ENCODE results near the gene FASTKD3.

Gene FASTKD3

DNA sequence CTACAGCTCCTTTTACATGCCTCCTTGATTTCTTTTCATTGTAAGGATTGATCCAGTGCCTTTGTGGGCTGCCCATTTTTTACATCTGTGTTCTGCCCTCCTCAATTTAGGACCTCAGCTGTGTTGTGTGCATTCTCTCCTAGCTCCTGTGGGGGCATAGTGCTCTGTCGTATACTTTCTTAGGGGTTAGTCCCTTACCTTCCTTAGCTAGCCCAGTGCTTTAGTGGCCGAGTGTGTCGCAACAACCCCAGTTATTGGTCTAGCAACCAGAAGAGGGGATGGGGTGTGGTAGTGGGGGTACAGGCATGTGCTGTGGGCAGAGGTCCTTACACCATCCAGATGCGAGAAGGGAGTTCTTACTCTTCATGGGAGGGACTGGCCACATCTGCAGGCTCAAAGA lies 12.3 kb upstream of the FASTKD3 start:
- DNase-seq (ENCODE audit: low read depth): no peak

DNA sequence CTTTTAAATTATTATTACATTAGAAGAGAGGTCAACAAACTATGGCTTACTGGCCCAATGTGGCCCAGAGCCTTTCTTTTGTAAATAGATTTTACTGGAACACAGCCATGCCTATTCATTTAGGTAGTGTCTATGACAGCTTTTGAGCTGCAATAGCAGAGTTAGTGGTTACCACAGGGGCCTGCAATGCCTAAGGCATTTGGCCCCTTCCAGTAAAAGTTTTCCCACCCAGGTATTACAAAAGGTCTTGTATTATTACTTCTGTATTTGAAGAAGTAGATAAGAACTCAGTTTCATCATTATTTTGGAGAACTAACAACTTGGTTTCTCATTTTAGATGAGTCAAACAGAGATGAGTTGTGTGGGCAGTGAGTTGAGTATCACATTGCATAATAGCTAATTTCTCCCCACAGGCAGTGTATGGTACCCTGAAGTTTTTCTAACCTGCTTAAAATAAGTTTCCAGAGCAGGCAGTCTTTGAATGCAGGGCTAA lies 9.6 kb upstream of the FASTKD3 start:
- DNase-seq (ENCODE audit: low read depth): no peak

DNA sequence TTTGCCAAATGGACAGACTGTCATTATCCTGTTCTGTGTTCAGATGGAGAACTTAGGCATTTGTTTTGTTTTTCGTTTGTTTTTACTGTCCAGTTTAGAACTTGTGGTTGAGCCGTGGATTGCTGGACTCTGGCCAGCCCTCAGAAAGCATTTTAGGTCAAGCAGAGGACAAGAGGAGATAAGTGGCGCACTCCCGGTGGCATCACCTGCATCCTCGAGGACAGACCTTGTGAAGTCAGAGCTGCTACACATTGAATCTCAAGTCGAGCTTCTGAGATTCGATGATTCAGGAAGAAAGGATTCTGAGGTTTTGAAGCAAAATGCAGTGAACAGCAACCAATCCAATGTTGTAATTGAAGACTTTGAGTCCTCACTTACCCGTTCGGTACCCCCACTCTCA lies 9.0 kb upstream of the FASTKD3 start:
- no peak for DNase-seq (ENCODE audit: low read depth)

DNA sequence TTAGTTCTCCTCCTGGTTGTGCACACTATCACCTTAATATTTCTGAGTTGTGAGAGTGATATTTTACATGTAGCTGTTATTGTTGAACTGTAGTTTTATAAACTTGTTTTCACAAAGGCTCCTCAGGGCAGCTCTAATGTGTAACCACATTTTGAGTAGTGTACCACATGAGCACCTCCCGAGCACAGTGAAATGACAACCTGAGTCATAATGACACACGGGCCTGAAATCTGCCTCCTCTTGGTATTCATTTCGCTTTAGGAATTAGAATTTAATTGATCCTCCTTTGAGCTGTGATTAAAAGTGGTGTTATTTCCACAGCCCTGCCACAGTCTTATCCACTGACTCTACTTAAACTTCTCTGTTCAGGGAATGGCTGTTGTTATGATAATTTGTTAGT lies 8.0 kb upstream of the FASTKD3 start:
- no peak for DNase-seq (ENCODE audit: low read depth)

DNA sequence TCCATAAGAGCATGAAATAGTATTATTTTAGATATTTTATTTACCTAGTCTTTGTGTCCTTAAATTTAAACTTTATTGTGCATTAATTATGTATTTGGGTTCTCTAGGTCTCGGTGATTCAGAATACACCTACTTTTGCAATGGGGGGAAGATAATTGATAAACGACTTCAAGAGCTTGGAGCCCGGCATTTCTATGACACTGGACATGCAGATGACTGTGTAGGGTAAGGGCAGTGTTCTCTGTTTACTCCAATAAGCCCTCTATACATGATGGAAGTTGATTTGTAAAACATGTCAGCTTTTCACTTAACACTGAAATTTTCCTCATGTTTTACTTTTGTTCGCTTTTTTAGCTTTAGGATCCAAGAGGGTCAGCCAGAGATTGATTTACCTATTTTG lies 6.3 kb upstream of the FASTKD3 start:
- DNase-seq (ENCODE audit: low read depth): no peak

DNA sequence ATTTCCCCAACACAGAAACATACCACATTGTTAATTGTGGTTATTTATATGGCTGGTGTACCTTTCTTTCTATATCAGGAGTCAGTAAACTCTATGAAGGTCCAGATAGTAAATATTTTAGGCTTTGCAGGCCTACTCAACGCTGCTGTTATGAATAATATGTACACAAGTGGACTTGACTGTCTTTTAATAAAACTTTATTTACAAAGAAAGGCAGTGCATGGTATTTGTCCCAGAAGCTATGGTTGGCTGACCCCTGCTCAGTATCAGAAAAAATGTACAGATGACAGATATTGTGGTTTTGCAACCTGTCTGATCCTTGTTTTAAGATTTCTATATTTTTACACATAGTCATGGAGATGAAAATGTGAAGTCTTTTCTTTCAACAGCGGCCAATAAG lies 5.8 kb upstream of the FASTKD3 start:
- no peak for DNase-seq (ENCODE audit: low read depth)

DNA sequence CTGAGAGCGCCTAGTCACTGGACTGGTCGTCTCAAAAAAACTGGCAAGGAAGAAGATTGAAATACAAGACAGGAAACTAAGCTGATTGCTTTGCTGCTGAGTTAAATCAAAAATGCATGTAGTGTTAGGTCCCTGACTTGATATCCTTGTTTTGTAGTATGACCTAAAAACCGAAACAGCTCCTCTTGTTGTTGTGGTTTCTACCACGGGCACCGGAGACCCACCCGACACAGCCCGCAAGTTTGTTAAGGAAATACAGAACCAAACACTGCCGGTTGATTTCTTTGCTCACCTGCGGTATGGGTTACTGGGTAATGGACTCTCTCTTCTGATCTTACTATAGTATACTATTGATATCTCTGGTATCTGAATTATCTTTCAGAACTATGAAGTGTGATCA lies 4.4 kb upstream of the FASTKD3 start:
- DNase-seq (ENCODE audit: low read depth): no peak

DNA sequence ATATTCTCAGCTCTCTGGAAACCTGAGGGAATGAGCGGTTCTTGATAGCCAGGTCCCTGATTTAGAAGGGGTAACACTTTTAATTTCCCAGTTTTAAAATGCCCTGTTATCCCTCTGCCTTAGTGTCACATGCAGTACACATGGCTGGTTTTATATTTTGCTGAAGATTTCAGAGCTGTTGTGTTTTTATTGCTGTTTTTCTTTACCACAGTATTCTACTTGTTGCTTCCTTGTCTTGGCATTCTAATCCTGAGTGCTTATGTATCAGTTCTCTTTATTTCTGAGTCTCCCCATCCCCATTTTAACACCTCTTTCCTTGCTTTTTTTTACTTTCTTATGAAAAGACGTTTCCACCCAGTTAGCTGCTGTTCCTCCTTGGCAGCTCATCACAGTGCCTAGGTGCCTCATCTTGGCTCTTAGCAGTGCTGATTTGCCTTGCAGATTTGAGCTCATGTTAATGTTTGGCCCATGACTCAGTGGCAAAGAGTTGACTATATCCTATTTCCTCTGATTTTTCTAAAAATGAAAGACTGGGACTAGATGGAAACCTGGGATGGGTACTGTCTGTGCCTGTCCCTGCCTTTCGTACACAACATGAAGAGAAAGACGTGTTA lies 3.8 kb upstream of the FASTKD3 start:
- DNase-seq (ENCODE audit: low read depth): no peak

DNA sequence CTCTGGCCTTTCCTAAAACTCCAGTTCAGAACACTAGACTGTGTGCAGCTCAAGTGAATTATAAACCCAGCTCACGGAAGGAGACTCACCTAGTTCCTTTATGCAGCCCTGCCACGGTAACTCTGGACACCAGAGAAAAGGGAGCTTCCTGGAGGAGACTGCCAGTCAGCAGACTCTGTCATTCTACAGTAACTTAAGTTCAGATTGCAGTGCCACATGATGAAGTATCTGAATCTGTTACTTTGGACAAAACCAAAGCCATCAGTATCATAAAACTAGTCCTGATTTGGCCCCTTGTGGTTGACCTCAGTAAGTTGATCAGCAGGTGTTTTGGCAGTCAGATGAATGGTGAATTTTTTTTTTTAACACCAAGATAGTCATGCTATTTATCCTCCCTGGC lies 2.8 kb upstream of the FASTKD3 start:
- DNase-seq (ENCODE audit: low read depth): no peak

DNA sequence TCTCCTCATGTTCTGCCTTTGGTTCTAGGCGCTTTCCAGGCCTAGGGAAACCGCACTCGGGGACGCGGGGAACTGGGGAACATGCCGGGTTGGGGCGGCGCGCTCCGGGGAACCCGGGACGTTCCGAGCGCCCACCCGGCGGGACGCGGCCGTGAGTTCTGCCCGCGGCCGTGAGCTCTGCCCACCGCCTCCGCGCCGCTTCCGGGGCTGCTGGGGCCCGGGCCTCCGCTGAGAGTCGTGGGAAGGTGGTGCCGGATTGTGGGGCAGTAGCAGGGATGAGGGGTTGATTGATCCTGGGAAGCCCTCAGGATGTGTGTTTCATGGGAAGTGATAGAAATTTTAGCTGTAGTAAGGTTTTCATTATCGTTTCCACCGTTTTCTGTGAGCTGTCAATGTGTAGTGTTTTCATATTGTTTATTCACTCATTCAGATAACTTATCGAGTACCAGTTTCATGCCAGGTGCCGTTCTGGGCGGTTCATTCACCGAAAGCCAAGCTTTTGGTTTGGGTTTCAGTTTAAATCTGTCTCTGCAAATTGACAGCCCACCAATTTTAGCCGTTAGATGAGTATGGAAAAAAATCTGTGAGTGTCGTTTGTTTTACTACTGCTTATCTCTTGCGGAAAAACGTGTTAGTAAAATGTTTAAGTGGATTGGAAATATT lies 774 bp upstream of the FASTKD3 start:
- no peak for DNase-seq (ENCODE audit: low read depth)

DNA sequence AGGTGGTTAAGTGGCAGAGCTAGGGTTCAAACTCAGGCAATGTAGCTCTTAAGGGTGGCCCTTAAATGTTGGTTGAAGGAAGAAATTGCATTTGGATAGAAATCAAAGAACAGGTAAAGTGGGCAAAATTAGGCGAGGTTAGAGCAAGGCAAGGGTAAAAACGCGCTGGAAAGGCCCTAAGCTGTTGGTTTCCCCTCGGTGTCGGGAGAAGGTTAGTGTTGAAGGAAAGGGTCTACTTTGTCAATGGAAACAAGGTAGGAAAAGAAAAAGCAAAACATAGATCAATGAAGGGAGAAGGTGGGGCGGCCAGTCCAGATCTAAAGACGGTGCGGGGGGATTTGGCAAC lies 431 bp downstream of the FASTKD3 start:
- DNase-seq (ENCODE audit: low read depth): no peak

DNA sequence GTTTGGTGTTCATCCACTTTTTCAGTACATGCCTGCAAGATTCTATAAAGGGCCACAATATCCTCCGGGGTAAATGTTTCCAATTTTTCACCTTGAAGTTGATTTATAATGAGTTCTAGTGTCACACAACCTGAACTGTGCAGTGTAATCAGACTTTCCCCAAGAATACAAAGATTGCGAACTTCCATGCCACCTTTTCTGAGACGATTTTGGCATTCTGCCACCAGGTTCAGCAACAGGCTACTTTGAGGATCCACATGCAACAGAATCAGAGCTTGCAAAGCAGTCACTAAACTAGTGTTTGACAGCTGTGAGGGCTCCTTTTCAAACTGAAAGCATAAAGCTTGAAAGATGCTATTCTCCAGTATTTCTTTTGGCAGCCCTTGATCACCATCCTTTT lies 1.6 kb downstream of the FASTKD3 start:
- DNase-seq (ENCODE audit: low read depth): no peak

DNA sequence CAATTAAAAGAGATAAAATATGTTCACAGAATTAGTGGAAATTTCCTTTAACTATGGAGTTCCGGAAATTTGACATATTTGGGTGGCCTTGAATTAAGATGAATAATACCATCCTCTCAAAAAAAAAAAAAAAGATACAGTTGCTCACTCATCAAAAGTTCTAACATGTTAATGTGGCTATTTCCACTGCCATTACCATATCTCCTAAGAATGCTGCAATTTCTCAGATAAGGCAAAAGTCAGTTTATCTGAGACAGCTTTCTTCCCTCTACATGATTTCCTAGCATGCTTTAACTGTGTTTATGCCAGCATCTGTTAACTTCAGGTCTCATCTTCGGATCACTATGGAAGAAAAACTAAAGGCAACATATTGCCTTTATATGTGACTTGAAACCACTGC lies 2.6 kb downstream of the FASTKD3 start:
- DNase-seq (ENCODE audit: low read depth): no peak

DNA sequence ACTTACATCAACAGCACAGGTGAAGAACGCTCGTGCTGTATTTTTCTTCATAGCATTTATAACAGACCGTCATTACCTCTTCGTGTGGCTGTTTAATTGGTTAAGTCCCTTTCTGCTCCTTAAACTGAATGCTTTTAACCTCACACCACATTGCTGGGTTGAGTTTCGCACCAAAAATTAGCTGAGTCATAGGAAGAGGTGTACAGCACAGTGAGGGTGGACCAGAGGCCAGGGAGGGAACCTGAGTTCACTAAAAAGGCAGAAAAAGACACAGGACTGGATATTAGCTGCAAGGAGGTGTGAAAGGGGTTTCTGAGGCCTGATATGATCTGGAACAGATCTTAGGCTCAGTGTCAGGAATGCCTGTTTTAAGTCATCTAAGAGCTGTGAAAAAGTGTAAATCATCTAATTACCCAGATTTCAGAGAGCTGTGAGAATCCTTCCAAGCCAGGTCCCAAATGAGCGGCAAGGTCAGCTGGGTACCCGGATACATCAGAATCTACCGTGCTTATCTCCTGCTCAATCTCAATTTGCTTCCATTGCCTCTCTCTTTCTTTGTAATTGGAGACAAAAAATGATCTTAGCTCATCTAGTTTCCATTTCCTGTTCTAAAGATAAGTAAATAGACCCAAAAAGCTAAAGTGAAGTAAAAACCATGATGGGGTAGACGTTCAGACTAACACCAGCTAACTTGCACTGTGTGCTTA lies 10.8 kb downstream of the FASTKD3 start:
- DNase-seq (ENCODE audit: low read depth): no peak

DNA sequence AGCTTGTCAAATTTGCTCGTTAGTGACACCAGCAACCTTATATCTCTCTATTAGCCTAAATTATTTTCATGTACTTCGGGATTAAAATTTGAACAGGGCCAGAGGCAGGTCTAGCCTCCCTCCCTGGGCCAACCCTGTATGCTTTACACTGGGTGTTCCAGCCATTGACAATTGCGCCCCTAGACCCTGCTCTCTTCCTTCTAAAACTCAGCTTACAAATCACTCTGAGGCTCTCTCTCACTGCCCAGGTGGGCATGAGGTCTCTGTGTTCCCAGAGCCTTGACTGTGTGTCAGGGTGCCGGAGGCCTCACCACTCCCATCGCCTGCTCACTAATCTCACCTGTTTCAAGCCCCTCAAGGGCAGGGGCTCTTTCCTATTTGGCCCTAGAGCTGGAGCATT lies 11.5 kb downstream of the FASTKD3 start:
- no peak for DNase-seq (ENCODE audit: low read depth)

DNA sequence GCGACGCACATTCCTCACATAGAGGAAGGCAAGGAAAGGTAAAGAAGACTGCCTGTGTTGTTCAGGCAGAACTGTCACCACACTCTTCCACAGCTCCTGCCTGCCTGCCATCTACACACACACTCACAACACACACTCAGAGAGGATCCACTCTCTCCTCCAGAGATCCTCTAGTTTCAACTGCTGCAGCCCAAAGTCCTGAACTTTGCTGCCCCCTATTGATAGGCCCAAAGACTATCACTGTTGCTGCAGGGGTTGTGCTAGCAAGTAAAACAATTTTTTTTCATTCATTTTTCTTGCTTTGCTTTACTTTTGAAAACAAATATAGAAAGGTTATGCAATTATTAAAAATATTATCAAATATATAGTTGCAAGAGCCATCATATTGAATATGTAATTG lies 12.0 kb downstream of the FASTKD3 start:
- no peak for DNase-seq (ENCODE audit: low read depth)

DNA sequence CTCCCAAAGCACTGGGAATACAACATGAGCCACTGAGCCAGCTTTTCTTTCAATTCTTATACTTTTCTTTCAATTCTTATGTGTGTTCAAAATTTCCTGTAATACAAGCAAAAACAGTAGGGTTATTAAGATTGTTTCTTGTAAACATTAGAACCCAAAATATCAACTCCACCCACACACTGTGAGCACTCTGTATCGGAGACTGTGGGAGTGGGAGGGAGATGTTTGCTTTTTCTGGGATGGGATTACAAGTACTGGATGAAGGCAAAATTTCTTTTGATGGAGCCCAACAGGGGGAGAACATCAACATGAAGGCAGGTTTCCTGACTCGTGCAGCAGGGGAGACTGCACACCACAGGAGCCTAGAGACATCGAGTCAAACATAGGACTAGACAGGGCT lies 13.2 kb downstream of the FASTKD3 start:
- DNase-seq (ENCODE audit: low read depth): no peak

DNA sequence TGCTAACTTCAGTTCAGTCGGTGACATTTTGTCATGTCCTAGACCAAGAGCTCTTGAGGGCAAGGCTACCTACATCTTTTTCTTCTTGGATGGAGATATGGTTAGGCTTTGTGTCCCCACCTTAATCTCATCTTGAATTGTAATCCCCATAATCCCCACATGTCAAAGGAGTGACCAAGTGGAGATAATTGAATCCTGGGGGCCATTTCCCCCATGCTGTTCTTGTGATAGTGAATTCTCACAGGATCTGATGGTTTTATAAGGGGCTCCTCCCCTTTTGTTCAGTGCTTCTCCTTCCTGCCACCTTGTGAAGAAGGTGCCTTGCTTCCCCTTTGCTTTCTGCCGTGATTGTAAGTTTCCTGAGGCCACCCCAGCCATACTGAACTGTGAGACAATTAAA lies 15.8 kb downstream of the FASTKD3 start:
- no peak for DNase-seq (ENCODE audit: low read depth)

DNA sequence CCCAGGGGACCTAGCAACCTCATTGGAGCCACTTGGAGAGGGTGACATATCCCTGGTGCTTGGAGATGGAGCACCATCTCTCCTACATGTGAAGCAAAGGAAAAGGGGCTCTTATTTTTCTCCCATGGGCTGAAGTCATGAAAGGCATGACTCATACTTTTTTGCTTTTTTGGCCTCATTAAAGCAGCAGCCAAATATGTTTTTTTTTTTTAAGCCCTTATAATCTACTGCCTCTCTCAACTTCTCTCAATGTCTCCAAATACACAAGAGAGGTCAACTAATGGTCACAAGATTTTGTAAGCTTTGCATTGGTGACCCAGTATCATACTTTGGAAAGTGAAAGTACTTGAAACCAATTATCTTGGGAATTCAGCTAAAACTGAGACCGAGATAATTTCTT lies 16.3 kb downstream of the FASTKD3 start:
- no peak for DNase-seq (ENCODE audit: low read depth)

DNA sequence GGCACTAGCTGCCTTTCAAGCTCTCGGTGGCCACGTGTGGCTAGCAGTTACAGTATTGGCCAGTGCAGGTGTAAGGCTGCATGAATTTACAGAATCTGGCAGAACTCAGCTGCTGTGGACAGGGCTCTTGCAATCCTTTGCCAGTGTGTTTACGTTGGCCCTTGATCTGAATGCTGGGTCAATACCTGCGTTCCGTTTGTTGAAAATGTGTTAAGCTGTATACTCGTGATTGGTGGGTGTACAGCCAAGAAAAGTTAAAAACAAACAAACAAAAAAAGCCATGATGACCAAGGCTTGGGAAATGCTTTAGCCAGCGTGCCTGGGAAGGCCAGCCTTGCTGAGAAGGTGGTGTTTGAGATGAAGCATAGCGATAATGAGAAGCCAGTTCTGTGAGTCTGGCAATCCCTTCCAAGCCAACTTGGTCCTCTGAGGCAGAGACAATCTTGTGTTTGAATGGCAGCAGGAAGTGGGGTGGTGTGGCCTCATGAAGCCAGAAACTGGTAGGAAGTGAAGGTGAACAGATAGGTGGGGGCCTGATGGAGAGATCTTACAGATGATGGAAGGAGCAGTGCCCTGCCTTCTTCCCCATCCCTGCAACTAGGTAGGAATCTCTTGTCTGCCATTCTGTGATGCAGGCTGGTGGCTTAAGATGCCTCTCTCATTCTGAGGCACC lies 17.1 kb downstream of the FASTKD3 start:
- DNase-seq (ENCODE audit: low read depth): no peak

DNA sequence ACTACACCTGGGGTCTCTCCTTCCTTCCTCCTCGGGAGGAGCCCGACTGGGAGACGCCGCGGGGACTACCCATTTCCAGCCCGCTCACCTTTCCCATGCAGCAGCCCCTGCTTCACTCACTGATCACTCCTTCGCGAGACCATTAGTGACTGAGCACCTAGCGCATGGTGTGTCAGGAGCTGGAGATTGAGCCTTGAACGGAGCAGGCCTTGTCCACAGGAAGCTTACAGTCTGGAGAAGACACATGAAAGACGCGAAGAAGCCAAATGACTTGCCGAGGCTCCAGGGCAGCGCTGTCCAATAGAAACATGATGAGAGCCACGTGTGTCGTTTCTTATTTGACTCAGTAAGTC lies 17.6 kb downstream of the FASTKD3 start:
- DNase-seq (ENCODE audit: low read depth): no peak

DNA sequence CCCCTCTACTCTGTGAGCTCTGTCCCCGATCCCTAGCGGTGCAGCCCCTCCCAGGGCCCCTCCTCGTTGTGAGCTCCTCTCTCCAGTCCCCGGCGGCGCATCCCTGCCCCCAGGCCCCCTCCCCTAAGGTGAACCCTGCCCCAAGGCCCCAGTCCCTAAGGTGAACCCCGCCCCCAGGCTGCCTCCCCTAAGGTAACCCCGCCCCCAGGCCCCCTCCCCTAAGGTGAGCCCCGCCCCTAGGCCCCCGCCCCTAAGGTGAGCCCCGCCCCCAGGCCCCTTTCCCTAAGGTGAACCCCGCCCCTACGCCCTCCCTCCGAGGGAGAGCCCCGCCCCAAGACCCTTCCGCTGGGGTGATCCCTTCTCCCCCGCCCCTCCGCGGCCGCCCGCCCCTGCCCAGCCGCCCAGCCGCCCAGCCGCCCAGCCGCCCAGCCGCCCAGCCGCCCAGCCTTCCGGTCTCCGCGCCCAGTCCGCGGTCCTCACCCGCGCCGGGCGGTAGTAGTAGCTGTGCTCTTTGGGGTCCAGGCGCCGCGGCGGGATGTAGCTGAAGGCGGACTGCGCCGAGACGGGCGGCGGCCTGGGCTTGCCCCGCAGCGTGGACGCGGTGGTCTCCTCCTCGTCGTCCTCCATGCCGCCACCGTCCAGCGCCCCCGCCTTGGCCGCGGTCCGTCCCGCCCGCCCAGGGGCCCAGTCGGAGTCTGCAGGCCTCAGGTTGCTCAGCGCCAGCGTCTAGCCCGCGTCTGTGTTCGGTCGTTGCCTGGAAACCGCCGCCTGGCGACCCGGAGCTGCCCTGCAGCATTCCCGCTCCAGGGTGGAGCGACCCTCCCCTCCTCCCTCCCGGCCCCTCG lies 18.2 kb downstream of the FASTKD3 start, which contains the start of gene CFAP90:
CFAP90 (minus strand) TSS at position 739 of the 845 bp plus-strand sequence; CDS start at position 627, 112 bp downstream.
- DNase-seq (ENCODE audit: low read depth): no peak

Data from activated T-cell treated with anti-CD3 and anti-CD28 coated beads for 24 hours (primary cell).